ENCODE results near the gene MISP.
"Not testable (repeated sequence)": the region's sequence is repeated elsewhere in the genome, so short reads cannot be mapped to it uniquely, and the experiment has no call there.

MISP gene

DNA sequence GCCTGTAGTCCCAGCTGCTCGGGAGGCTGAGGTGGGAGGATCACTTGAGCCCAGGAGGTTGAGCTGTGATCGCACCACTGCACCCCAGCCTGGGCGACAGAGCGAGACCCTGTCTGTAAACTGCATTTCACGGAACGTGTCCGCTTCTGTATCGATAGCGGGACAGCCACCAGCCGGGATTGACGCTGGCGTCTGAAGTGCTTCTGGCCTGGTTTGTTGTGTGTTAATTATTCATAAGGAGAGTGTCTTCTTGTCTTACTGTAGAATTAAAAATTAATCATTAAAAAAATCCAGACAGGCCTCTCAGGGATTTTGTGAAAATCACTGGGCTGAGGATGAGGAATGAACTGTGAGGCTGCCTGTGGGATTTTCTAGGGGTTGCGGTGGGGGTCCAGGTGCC, 16.2 kb upstream of the MISP start:
- no peak overlapping the region for H3K4me3 ChIP-seq (ENCODE audit: low read depth, low read length)
- TF ChIP-seq, protein P1, sequence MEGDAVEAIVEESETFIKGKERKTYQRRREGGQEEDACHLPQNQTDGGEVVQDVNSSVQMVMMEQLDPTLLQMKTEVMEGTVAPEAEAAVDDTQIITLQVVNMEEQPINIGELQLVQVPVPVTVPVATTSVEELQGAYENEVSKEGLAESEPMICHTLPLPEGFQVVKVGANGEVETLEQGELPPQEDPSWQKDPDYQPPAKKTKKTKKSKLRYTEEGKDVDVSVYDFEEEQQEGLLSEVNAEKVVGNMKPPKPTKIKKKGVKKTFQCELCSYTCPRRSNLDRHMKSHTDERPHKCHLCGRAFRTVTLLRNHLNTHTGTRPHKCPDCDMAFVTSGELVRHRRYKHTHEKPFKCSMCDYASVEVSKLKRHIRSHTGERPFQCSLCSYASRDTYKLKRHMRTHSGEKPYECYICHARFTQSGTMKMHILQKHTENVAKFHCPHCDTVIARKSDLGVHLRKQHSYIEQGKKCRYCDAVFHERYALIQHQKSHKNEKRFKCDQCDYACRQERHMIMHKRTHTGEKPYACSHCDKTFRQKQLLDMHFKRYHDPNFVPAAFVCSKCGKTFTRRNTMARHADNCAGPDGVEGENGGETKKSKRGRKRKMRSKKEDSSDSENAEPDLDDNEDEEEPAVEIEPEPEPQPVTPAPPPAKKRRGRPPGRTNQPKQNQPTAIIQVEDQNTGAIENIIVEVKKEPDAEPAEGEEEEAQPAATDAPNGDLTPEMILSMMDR (IDR thresholded peaks at IDR 0.05; ENCODE audit: low read depth, low read length), result no peak

DNA sequence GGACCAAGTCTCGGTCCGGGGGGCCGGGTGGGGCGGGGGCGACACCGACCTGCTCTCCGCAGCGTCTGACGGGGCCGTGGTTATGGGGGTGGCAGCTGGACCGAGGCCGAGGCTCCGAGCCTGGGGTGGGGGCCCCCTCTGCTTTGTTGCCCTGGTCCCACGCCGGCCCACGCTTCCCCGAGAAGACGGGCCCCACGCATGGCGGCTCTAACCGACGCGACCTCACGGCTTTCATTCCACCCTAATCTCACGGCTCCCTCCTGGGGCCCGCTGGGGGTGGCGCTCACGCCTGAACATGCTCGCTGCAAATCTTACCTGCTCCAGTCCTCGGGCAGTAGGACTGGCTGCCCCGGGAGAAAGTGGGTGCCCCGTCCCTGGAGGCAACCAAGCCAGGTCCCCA, 14.8 kb upstream of the MISP start:
- TF ChIP-seq, protein P1 (IDR thresholded peaks at IDR 0.05; ENCODE audit: low read depth, low read length), result no peak
- H3K4me3 ChIP-seq (ENCODE audit: low read depth, low read length), result no peak overlapping the region

DNA sequence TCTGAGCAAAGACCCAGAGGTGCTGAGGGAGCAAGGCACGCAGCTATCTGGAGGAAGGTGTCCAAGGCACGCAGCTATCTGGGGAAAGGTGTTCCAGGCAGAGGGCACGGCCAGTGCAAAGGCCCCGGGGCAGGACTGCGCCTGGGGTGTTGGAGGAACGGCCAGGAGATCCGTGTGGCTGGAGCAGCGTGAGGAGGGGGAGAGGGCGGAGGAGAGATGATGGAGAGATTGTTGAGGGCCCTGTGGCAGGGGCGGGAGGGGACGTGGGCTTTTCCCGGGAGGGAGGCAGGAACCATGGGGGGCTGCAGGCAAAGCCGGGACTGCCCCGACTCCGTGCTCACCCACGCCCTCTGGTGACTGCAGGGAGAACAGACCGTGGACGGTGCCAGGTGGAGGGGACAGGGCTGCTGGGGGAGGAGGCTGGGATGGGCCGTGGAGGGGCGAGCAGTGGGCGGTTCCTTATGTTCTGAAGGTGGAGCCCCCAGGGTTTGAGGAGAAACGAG, 13.3 kb upstream of the MISP start:
- H3K4me3 ChIP-seq (ENCODE audit: low read depth, low read length), result no peak overlapping the region
- TF ChIP-seq, protein P1 (IDR thresholded peaks at IDR 0.05; ENCODE audit: low read depth, low read length), result peak; percentile 55

DNA sequence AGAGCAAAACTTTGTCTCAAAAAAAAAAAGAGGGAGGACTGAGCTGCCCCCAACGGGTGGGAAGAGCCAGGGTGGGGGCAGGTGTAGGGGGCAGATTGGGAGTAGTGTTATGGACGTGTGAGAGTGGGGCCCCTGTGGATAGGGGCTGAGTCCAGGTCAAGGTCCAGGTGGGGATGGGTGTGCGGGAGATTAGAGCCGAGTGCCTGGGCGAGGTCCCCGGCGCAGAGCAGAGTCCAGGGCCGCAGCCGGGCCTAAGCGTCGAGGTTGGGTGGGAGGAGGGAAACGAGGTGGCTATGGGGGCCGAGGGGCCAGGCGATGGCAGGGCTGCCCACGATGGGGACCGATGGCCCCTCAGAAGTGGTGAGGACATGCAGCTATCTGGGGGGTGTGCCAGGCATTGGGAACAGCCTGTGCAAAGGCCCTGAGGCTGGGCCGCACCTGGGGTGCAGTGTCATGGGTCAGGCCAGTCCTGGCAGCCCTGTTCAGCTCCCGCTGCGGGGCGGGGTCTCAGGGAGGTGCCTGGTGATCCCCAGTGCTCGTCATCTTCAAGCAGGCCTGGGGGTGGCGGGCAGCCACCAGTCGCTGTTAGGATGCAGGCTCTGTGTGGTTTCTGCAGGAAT, 12.3 kb upstream of the MISP start:
- TF ChIP-seq, protein P1 (IDR thresholded peaks at IDR 0.05; ENCODE audit: low read depth, low read length), result no peak
- H3K4me3 ChIP-seq (ENCODE audit: low read depth, low read length), result no peak overlapping the region

DNA sequence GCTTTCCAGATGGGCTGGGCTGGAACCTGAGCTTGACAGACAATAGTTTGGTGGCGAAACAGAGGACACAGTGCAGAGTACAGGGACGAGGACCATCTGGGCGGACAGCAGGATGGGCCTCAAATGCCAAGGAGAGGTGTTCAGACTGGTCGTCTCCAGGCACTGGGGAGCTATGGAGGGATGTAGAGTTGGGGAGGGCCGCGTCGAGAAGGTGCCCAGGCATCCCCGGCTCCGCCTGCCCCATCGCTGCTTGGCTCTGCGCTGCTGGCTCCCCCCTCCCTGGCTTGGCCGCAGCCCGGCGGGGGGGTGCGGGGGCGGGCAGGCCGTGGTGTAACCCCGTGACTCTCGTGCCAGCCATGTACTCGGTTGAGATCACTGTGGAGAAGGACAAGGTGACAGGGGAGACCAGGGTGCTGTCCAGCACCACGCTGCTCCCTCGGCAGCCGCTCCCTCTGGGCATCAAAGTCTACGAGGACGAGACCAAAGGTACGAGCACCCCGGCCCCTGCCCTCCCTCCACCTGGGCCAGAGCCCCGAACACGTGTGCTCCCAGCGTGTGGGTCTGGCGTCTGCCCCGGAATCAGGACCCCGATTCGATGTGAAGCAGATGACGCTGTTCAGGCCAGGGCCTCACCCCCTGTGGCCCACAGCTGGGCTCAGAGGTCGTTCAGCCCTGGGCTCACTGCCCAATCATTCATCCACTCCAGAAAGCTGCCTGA, 10.8 kb upstream of the MISP start:
- H3K4me3 ChIP-seq (ENCODE audit: low read depth, low read length), result no peak overlapping the region
- TF ChIP-seq, protein P1 (IDR thresholded peaks at IDR 0.05; ENCODE audit: low read depth, low read length), result no peak

DNA sequence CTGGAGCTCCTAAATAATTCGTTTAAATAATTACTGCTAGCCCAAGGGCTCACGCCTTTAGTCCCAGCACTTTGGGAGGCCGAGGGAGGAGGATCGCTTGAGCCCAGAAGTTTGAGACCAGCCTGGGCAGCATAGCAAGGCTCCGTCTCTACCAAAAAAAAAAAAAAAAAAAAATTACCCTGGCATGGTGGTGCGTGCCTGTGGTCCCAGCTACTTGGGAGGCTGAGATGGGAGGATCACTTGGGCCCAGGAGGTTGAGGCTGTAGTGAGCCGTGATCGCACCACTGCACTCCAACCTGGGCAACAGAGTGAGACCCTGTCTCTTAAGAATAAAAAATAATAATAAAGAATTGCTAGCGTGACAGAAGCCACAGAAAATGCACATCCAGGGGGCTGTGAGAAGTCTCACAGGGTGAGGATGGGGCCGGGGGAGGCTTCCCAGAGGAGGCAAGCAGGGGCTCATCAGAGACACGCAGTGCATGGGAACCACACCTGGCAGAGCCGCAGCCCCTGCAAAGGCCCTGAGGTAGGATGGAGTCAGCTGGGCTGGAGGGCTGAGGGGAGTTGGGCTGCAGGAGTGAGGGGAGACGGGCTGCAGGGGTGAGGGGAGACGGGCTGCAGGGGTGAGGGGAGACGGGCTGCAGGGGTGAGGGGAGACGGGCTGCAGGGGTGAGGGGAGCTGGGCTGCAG, 10.0 kb upstream of the MISP start:
- H3K4me3 ChIP-seq (ENCODE audit: low read depth, low read length), result not testable (repeated sequence)

DNA sequence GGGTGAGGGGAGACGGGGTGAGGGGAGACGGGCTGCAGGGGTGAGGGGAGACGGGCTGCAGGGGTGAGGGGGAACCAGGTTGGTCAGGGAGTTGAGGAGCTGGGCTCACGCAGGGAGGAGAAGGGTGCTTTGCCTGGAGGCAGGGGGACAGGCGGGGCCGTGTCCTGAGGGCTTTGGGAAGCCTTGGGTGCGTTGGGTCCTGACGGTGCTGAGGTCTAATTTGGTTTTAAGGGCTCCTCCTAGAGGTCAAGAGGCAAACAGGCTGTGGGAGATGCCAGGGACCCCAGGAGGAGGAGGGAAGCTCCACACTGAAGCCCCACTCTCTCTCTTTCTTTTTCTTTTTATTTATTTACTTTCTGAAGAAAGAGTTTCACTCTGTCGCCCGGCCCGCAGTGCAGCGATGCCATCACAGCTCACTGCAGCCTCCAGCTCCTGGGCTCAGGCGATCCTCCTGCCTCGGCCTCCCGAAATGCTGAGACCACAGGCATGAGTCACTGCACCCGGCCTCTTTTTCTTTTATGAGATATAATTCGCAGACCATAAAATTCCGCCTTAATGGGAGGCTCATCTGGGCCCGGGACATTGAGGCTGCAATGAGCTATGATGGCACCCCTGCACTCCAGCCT, 9.3 kb upstream of the MISP start:
- TF ChIP-seq, protein P1 (IDR thresholded peaks at IDR 0.05; ENCODE audit: low read depth, low read length), result no peak

More for the DNA sequence above, 9.3 kb upstream of the MISP start:
- no peak overlapping the region for H3K4me3 ChIP-seq (ENCODE audit: low read depth, low read length)

All from WI38 (cell line).